ENCODE measurements around the gene MASP2. TPM values are rescaled to one million over a fixed set of nuclear protein-coding genes. Genes with fewer than 3 reads are reported as not detected.
A peak's percentile ranks its signal among the peaks of the same experiment; 100 is the strongest.
"Not testable (repeated sequence)": the region's sequence is repeated elsewhere in the genome, so short reads cannot be mapped to it uniquely, and the experiment has no call there.

MASP2 gene
- total RNA-seq, 2 experiments from 2014 or later = 0.38 TPM; not detected in 1

GRCh38 chr1:11039351-11040104 is 7.5 kb downstream of the MASP2 start:
- intact Hi-C loops (cut with micrococcal nuclease; ENCODE audit: unreplicated experiment) = loop anchor here (5.0 to 10.0 kb wide), 2 partner anchors 73 to 205 kb away; no protein-coding TSS in a partner anchor
- Histone ChIP-seq H3K4me1 (ENCODE audit: insufficient read depth, low read length, poor library complexity, severe bottlenecking) (peaks cover 4% of the 10 kb centered on the region), H3K79me2 (ENCODE audit: insufficient read depth, low read depth, low read length) (no peaks in the 10 kb centered on the region), H3K27ac (ENCODE audit: low read depth, low read length, poor library complexity, severe bottlenecking) (no peak overlapping the region), H4K20me1 (ENCODE audit: insufficient read depth, low read length) (no peaks in the 10 kb centered on the region), H3K4me2 (ENCODE audit: low read length) (no peak overlapping the region), H2AFZ (ENCODE audit: low read length) (no peak overlapping the region), H3K9me3 (ENCODE audit: low read length) (no peaks in the 10 kb centered on the region), H3K9me2 (ENCODE audit: insufficient read depth, low read length) (no peaks in the 10 kb centered on the region), H3K4me3 (ENCODE audit: low read depth, low read length, poor library complexity, severe bottlenecking) (no peak overlapping the region), H3K36me3 (ENCODE audit: insufficient read depth, low read length) (no peaks in the 10 kb centered on the region)
- CTCF ChIA-PET (ENCODE audit: unreplicated experiment) = no interaction called here
- no TSS peak for BruUV-seq (replicated peaks)
- no peak for TF ChIP-seq EZH2phosphoT487 (IDR thresholded peaks at IDR 0.05; ENCODE audit: borderline replicate concordance, low read depth, low read length)
- TF ChIP-seq CTCF (conservative IDR thresholded peaks at IDR 0.05; ENCODE audit: low read length) = no peak
- no peak for DNase-seq (ENCODE audit: low spot score)
- POLR2A ChIA-PET = interaction anchor here (0.6 to 1.0 kb wide), 2 partner anchors 30 to 142 kb away, joined by 4 to 5 read pairs; no protein-coding TSS in a partner anchor

- Histone ChIP-seq H3K79me2 (ENCODE audit: insufficient read depth, low read depth, low read length) (no peaks in the 10 kb centered on the region), H3K4me2 (ENCODE audit: low read length) (no peak overlapping the region), H3K36me3 (ENCODE audit: insufficient read depth, low read length) (no peaks in the 10 kb centered on the region), H3K27ac (ENCODE audit: low read depth, low read length, poor library complexity, severe bottlenecking) (no peak overlapping the region), H4K20me1 (ENCODE audit: insufficient read depth, low read length) (no peaks in the 10 kb centered on the region), H2AFZ (ENCODE audit: low read length) (no peak overlapping the region), H3K4me3 (ENCODE audit: low read depth, low read length, poor library complexity, severe bottlenecking) (no peak overlapping the region), H3K9me2 (ENCODE audit: insufficient read depth, low read length) (no peaks in the 10 kb centered on the region), H3K4me1 (ENCODE audit: insufficient read depth, low read length, poor library complexity, severe bottlenecking) (peaks cover 4% of the 10 kb centered on the region), H3K9me3 (ENCODE audit: low read length) (no peaks in the 10 kb centered on the region)
- peak; percentile 87 for DNase-seq (ENCODE audit: low spot score)
- no TSS peak for BruUV-seq (replicated peaks)
- intact Hi-C loops (cut with micrococcal nuclease; ENCODE audit: unreplicated experiment) = loop anchor here (1.0 to 10.0 kb wide), 5 partner anchors 35 to 605 kb away; no protein-coding TSS in a partner anchor
- POLR2A ChIA-PET = interaction anchor here (1.1 to 1.3 kb wide), 4 partner anchors 11 to 115 kb away, joined by 3 to 4 read pairs (median 3); partner anchors contain the start of gene EXOSC10
- CTCF ChIA-PET (ENCODE audit: unreplicated experiment) = interaction anchor here (0.6 to 1.6 kb wide), 6 partner anchors 24 to 606 kb away, joined by 3 to 12 read pairs (median 4); partner anchors contain the start of gene ANGPTL7
- TF ChIP-seq EZH2phosphoT487 (IDR thresholded peaks at IDR 0.05; ENCODE audit: borderline replicate concordance, low read depth, low read length) = no peak
- peak; percentile 100 for TF ChIP-seq CTCF (conservative IDR thresholded peaks at IDR 0.05; ENCODE audit: low read length)
Measured at GRCh38 chr1:11037740-11038182, 9.3 kb downstream of the MASP2 start.

- not testable (repeated sequence) for H3K27ac ChIP-seq (ENCODE audit: low read depth, low read length, poor library complexity, severe bottlenecking); H3K4me3 ChIP-seq (ENCODE audit: low read depth, low read length, poor library complexity, severe bottlenecking); H4K20me1 ChIP-seq (ENCODE audit: insufficient read depth, low read length); H3K4me1 ChIP-seq (ENCODE audit: insufficient read depth, low read length, poor library complexity, severe bottlenecking); H3K4me2 ChIP-seq (ENCODE audit: low read length); H3K36me3 ChIP-seq (ENCODE audit: insufficient read depth, low read length); H2AFZ ChIP-seq (ENCODE audit: low read length); DNase-seq (ENCODE audit: low spot score); BruUV-seq (replicated peaks); H3K79me2 ChIP-seq (ENCODE audit: insufficient read depth, low read depth, low read length); H3K9me2 ChIP-seq (ENCODE audit: insufficient read depth, low read length); H3K9me3 ChIP-seq (ENCODE audit: low read length)
- ChIA-PET CTCF (ENCODE audit: unreplicated experiment) (interaction anchor here (0.6 to 1.6 kb wide), 6 partner anchors 24 to 606 kb away, joined by 3 to 12 read pairs (median 4); partner anchors contain the start of gene ANGPTL7), POLR2A (interaction anchor here (1.1 to 1.3 kb wide), 4 partner anchors 12 to 116 kb away, joined by 3 to 4 read pairs (median 3); partner anchors contain the start of gene EXOSC10)
- intact Hi-C loops (cut with micrococcal nuclease; ENCODE audit: unreplicated experiment) = loop anchor here (1.0 to 10.0 kb wide), 5 partner anchors 35 to 606 kb away; no protein-coding TSS in a partner anchor
Measured at GRCh38 chr1:11037019-11037739, 9.9 kb downstream of the MASP2 start.
